Ovary (tissue), 3 donors: ENCODE data around the gene THBD.

Experiments
- EP300 ChIP-seq: sonication (generic); formaldehyde crosslinking; IDR thresholded peaks from one replicate; pipeline ENCODE4 v1.6.1; 2017; ENCODE audit warnings: antibody characterized with exemption
- POLR2A ChIP-seq: fragments of 450-650 bp; IDR thresholded peaks from one replicate; pipeline ENCODE4 v1.6.1; 2017; ENCODE audit warnings: antibody characterized with exemption, mild to moderate bottlenecking, moderate library complexity
- TF ChIP-seq, protein P1 (sequence below), 3 donors: fragments of 450-650 bp in 2 of 3; fragments of 200-600 bp in 1 of 3; IDR thresholded peaks; one replicate each; pipeline versions ENCODE4 v1.5.1 to v1.8.0; 2016 to 2022; ENCODE audit warnings: antibody characterized with exemption in 3 of 3, mild to moderate bottlenecking in 1 of 3
- donor health status: DM: no; HTN: no; CAD: no.

DNA sequence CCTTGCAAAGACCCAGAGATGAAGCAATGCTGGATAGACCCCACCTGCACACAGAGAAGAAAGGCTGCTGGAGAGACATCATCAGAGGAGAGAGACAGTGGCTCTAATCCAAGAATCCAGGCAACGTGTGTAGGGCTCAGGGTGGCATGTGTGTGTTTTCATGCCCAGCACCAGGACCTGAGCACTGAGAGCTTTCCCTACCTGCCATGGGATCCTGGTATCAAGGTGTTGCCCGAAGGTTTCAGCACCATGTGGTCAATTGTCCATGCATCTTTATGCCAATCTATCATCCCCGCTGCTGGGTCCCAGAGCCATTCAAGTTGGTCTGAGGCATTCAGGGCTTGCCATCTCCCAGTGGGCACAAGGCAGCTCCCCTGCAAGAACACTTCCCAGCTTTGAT lies 44.1 kb upstream of the THBD start:
- TF ChIP-seq, protein P1, sequence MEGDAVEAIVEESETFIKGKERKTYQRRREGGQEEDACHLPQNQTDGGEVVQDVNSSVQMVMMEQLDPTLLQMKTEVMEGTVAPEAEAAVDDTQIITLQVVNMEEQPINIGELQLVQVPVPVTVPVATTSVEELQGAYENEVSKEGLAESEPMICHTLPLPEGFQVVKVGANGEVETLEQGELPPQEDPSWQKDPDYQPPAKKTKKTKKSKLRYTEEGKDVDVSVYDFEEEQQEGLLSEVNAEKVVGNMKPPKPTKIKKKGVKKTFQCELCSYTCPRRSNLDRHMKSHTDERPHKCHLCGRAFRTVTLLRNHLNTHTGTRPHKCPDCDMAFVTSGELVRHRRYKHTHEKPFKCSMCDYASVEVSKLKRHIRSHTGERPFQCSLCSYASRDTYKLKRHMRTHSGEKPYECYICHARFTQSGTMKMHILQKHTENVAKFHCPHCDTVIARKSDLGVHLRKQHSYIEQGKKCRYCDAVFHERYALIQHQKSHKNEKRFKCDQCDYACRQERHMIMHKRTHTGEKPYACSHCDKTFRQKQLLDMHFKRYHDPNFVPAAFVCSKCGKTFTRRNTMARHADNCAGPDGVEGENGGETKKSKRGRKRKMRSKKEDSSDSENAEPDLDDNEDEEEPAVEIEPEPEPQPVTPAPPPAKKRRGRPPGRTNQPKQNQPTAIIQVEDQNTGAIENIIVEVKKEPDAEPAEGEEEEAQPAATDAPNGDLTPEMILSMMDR (IDR thresholded peaks at IDR 0.05): no peak
- no peak for TF ChIP-seq POLR2A
- no peak for TF ChIP-seq EP300
